DMS53 treated with DMSO at 0.1 percent for 48 hours (cell line): ENCODE results near the gene GNG7.
A peak's percentile ranks its signal among the peaks of the same experiment; 100 is the strongest.
"Not testable (repeated sequence)": the region's sequence is repeated elsewhere in the genome, so short reads cannot be mapped to it uniquely, and the experiment has no call there.

Experiments used
- DNase-seq: peaks from one replicate; lab custom pipeline; 2025; ENCODE audit not compliant: unreplicated experiment; lab: John Stamatoyannopoulos, UW

Gene GNG7

GRCh38 chr19:2476451-2477140, 225.9 kb downstream of the GNG7 start:
- DNase-seq, result no peak

GRCh38 chr19:2475702-2476450, 226.6 kb downstream of the GNG7 start, which contains the start of gene GADD45B:
TSS of gene GADD45B (plus strand) at chr19:2476127. CDS start at chr19:2476359, 232 bp downstream.
- DNase-seq, result peak; percentile 78

GRCh38 chr19:2475018-2475701, 227.3 kb downstream of the GNG7 start:
- DNase-seq, result no peak

- peak; percentile 62 for DNase-seq
Measured at GRCh38 chr19:2474232-2475017, 228.1 kb downstream of the GNG7 start.

GRCh38 chr19:2469915-2470200, 232.6 kb downstream of the GNG7 start:
- DNase-seq, result not testable (repeated sequence)

- DNase-seq, result no peak
Measured at GRCh38 chr19:2469102-2469914, 233.2 kb downstream of the GNG7 start.

GRCh38 chr19:2468596-2468995, 233.9 kb downstream of the GNG7 start:
- no peak for DNase-seq

- DNase-seq, result no peak
Measured at GRCh38 chr19:2464389-2464788, 238.1 kb downstream of the GNG7 start.

- DNase-seq, result not testable (repeated sequence)
Measured at GRCh38 chr19:2463694-2464093, 238.8 kb downstream of the GNG7 start.

GRCh38 chr19:2462635-2463421, 239.7 kb downstream of the GNG7 start:
- DNase-seq, result no peak

- no peak for DNase-seq
Measured at GRCh38 chr19:2461751-2462634, 240.5 kb downstream of the GNG7 start.
